Inflammatory macrophage treated with lipopolysaccharide for 1 hour (primary cell): ENCODE measurements around the gene ZNF488.
"Not testable (repeated sequence)": the region's sequence is repeated elsewhere in the genome, so short reads cannot be mapped to it uniquely, and the experiment has no call there.

Source experiments
- DNase-seq, 2 donors: peaks; one replicate each; pipeline ENCODE4 v3.0.0-alpha.2; 2020 to 2022

ZNF488 gene

DNA sequence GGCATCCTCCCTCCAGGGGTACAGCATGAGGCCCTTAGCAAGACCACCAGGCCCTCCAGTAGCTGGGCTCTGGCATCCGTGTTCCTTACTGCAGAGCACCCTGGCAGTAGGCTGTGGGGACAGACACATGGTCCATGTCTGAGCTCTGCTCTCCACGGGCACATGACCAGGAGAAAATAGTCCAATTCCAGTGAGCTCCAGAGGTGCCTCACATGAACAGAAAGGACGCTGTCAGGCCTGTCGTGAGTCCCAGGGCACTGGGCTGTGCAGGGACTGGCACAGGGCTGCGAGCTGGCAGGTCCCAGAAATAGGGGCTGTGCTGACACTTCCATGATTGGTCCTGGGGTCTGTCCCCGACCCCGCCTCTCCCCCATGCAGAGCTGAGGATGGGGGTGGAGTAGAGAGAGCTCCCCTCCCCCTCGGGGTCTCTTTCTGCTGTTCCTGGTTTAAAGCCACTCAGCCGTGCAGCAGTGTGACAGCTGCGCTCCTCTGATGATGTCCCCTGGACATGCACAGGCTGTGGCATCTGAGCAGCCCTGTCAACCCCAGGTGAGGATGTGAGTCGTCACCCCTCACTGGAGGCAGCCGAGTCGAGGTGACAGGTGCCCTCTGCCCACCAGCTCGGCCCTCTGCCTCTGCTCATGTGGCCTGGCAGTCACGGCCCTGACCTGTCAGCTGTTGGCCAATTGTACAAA is 25.2 kb upstream of the ZNF488 start:
- no peak for DNase-seq

DNA sequence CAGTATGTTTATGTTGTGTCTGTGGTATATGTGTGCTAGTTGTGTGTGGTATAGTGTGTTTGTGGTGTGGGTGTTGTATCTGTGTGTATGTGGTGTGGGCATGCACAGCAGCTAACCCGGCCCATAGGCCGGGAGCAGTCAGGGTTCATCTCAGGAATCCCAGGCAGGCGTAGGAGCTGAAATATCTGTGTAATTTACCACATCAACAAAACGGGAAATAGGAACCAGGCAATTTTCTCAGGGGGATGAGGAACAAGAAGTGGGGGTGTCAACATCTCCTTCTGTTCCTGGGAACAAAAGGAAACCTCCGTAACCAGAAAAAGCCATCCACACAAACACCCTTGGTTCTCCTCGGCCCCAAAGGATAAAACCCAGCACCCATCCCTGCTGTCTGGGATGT is 24.5 kb upstream of the ZNF488 start:
- peak; percentile 60 to 62 for DNase-seq

DNA sequence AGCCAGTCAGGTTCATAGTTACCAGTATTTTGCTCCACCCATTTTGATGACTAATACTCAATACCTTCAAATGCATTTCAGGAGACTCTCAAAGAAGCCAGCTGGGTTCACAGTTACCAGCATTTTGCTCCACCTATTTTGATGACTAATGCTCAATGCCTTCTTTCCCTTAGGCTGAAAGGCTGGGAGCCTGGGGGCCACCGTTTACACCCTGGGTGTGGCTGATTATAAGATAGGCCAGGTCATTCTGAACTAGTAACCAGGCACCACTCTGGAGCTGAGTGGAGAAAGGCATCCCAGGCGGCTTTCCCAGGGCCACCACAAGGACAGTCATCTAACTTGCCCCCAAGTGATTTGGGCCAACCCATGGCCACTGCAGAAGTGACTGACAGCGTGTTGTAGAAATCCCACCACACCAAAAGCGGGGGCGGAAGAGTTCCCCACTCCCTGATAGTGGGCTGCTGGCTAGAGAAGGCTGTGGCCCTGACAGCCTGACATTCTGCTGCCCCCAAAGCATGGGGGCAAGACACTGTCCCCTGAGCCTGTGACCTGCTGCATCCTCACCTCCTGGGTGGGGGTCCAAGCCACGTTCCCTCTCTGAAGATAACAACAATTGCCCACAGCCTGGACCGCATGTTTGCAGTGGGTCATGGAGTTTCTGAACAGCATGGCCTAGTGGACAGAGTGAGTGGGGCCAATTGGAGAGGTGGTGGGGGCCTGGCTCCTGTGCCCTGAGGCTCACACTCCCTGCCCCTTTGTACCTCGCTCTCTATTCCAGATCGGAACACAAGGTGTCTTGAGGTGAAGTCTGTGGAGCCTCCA is 23.0 kb upstream of the ZNF488 start:
- no peak for DNase-seq

DNA sequence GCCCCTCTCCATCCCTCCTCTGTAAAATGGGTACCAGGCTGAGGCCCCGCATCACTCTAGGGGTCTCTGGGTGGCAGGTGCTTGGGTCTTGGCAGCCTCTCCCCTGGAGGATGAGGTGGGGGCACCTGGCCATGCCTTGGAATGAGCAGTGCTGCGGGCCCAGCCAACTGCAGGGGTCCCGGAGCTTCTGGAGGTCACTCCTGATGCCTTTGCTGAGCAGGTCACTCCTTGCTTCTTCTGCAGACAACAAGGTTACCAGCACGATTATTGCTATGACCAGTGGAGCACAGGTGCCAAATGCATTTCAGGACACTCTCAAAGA is 22.4 kb upstream of the ZNF488 start:
- DNase-seq: no peak

DNA sequence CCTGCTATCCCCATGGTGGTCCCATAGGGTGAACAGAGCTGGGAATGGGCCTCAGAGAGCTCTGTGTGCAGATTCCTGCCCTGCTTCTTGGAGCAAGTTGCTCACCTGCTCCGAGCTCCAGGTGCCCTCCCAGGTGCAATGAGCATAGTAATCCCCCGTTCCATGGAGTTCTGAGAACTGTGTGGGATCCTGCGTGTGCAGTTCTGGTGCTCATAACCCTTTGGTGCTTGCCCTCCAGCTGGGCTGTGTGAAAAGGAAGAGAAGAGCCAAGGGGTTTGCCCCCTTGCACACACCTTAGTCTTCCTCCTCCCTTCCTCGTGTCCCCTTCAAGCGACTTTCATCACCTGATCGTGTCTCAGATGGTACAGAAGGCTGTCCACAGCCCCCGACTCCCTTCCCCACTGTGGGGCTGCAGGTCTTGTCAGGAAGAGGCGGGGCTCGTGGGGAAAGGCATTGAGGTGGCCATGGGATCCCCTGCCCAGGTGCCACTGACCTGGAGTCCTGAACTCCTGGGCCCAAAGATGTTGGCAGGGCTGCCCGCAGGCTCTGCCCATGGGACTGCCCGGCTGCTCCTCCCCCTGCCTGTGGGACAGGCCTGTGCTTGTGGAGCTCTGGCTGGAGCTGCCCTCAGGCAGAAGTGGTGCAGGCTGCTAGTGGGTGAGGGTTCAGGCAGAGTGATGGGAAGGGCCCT is 21.9 kb upstream of the ZNF488 start:
- no peak for DNase-seq

DNA sequence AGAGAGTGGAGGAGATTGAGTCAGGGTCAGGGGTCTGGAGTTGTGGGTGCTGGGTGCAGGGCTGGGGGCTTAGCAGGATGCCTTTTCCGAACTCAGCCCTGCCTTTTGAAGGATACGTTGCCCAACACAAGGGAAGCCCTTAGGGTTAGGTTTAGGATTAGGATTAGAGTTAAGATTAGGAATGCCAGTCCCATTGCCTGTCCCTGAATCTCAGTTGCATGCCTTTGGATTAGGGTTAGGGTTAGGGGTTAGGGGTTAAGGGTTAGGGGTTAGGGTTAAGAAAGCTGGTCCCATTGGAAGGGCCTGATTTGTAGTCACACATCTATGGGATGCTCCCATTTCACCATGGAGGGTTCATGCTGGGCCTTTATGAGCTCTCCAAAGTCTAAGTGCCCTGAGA is 20.8 kb upstream of the ZNF488 start:
- no peak for DNase-seq

DNA sequence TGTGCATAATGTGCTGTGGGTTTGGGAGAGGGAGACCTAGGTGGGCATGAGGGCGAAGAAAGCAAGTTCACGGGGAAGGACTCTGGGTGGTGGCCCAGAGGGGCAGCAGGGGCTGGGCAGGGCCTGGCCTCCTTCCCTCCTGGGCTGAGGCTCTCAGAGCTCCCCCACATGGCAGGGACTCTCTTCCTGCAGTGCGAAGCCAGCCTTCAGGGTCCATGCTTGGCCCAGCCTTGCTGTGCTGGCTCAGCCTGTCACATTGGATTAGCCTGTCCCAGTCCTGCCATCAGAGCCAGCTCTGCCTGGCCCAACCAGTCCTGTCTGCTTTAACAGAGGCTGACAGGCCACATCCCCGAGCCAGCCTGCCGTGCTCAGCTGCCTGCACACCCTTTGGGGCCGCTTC is 20.4 kb upstream of the ZNF488 start:
- DNase-seq: no peak

DNA sequence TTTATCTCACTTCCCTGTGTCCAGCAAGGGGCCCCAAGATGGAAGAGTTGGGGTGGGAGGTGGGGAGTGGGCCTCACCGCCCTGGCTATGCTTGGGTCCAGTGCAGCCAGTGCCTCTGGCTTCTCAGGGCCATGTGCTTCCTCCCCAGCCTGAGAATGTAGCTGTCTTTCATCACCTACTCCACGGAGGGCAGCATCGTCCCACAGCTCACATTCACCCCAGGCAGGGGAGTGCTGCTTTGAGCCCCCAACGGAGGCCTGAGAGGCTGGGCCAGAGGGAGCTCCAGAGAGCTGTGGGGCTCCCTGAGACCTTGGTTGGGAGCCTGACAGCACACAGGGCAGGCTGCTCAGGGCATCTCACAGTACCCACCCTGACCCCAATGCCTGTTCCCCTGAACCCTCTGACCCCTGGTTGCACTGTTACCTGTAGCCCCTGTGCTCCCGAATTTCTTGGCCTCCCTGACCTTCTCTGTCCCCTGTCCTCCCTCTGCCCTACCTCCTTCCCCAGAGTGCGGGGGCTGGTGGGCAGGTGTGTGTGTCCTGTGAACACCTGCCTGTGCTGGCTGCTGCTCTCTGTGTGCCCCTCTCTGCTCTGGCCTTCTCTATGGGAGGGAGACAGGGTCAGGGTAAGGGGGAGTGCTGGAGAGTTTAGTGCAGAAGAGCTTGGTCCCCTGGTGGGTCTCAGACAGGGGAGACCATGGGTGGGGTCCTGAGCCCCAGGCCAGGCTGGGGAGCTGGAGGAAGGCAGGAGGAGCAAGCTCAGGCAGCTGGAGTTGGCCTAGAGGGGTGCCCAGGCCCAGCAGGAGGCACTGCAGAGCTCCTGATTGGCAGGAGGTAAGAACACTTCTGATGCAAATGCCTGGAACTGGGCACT is 19.6 kb upstream of the ZNF488 start:
- no peak for DNase-seq

DNA sequence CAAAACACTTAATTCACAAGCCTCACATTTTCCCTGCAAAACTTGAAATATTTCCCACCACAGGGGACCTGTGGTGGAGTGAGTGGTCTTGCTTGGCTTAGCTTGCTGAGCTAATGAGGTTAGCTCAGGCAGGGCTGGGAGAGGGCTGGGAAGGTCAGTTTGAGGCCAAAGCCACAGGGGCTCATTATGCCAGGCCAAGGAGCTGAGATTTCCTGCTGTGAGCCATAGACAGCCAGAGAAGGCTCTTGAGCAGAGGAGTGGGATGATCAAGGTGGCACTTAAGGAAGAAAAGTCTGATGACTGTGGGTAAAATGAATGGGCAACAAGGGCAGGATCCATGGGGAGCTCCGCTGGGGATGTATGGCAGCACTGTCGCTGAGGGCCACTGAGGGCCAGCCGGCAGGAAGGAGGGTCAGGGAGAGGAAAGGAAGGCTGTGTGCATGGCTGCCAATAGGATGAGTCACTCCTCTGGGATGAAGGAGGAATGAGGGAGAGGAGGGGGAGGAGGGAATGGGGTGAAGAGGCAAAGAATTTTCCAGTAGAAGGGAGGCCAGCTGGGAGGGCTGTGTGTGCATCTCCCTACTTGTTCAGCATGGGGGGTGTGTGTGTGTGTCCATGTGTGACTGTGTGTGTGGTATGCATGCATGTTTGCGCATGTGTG is 18.7 kb upstream of the ZNF488 start:
- DNase-seq: no peak

DNA sequence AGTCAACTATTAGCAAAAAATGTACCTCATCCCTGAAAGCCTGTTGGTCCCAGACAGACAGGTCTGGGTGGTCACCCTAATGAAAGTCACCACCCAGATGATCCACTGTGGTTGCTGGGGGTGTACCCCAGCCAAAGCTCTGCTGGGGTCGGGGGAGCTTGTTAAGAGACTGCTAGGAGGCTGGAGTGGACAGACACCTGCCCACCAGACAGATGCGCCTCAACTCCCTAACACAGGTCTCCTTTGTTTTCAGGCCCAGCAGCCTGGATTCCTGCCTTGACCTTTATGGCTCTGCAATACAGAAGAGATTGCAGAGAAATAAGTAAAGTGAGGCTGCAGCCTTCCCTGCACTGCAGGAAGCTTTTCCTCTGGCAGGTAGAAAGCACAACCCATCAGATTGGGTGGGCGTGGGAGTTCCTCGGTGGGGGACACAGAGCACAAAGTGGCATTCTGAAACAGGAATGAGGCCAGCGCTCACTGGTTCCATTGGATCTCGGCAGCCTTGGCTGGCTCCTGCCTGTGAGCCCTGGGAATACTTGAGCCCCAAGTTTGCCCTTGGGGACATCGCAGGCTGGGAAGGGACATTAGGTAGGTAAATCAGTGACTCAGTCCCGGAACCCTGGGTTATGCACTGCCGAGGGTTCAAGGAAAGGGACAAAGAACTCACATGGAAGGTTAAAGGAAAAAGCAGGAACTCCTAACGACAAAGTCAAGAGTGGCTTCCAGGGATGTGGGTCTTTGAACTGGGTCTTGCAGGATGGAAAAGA is 18.0 kb upstream of the ZNF488 start:
- DNase-seq: no peak

DNA sequence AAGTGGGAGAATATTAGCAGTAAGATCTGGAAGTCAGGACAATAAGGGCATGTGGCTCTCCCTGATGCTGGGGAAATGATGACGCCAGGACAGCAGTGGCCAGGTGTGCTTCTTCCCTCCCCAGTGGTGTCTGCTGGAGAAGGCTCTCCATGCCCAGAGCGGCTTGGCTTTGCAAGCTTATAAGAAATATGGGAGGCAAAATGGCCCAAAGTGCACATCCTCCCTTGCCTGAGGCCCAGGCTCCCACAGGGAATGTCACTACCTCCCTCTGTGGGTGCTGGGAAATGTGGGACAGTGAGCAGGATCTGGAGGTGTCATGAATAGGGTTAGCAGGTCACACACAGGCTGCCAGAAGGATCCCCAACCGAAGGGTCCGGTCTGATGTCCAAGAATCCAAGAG is 17.1 kb upstream of the ZNF488 start:
- DNase-seq: no peak

DNA sequence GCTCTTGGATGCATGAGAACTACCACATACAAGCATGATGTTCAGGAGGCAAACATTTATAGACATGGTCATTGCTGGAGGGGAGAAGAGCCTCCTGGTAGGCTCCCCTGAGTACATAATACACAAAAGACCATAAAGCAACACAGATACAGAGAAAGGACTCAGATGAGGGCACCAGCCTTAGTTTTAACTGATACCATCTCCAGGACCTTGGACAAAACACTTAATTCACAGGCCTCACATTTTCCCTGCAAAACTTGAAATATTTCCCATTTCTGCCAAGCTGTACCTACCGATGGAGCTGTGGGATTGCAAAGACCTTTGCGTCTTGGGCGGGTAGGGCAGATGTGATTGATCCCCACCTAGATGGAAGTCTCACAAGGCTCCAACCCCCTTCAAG is 16.7 kb upstream of the ZNF488 start:
- no peak for DNase-seq

DNA sequence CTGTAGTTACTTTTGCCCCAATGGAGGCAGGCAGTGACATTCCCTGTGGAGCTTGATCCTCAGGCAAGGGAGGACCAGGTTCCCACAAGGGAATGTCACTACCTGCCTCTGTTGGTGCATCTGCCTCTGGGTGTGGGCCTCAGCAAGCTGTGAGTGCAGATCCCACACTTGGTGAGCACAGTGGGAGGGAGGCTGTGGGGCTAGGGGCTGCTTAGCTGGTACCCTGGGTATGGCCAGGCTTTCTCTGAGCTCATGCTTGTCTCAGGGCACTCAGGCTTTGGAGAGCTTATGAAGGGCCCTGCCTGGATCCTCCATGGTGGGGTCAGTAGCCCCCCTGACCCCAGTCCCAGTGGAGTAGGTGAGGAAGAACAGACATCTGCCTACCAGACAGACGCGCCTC is 16.2 kb upstream of the ZNF488 start:
- no peak for DNase-seq

DNA sequence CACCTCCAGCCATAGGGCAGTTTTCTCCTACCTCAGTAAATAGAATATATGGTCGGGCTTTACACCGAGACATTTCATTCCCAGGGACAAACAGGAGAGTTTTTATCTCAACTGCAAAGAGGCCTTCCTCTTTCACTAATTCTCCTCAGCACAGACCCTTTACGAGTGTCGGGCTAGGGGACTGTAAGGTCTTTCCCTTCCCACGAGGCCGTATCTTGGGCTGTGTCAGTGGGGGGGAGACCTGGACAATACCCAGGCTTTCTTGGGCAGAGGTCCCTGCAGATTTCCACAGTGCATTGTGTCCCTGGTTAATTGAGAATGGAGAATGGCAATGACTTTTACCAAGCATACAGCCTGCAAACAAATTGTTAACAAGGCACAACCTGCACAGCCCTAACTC is 13.2 kb upstream of the ZNF488 start:
- no peak for DNase-seq

DNA sequence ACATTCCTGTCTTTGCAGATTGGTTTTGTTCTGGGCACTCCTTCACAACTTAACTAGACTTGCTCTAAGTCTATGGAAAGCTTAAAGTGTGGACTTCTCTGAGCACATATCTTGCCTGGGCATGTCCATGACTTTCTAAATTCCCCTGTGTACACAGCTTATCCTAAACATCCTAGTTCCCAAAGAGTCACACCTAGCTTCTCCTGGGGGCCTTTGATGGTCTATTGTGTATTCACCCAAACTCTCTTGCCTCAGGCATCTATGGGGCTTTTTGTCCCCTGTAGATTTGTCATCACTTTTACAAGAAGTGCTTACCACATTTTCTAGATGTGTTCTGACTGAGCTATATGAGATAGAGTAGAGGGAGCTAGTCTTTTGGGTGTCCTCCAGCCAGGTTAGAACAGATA is 12.2 kb upstream of the ZNF488 start:
- DNase-seq: no peak

DNA sequence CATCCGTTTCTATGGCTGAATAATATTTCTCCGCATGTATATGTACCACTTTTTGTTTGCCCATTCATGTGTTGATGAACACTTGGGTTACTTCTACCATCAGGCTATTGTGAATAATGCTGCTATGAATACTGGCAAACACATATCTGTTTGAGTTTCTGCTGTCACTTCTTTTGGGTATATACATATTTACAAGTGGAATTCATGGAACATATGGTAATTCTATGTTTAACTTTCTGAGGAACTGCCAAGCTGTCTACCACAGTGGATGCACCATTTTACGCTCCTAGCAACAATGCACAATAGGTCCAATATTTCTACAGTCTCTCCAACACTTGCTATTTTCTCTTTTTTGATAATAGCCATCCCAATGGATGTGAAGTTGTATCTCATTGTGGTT is 5.5 kb upstream of the ZNF488 start:
- no peak for DNase-seq

DNA sequence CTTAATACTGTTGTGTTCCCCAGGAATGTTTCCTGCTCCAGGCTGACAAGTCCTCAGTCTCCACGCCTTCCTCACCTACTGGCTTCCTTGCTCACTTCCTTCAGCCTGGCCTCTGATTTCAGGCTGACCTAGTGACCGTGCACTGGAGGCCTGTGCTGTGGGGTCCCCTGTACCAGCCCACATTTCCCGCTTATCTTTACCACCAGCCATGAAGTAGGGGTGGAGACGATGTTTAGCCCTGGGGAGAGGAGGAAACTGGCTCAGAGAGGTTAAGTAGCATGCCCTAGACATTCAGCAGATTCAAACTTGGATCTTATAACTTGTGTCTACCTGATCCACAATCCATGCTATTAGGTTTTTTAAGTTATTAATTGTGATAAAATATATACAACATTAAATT is 4.8 kb upstream of the ZNF488 start:
- DNase-seq: no peak

DNA sequence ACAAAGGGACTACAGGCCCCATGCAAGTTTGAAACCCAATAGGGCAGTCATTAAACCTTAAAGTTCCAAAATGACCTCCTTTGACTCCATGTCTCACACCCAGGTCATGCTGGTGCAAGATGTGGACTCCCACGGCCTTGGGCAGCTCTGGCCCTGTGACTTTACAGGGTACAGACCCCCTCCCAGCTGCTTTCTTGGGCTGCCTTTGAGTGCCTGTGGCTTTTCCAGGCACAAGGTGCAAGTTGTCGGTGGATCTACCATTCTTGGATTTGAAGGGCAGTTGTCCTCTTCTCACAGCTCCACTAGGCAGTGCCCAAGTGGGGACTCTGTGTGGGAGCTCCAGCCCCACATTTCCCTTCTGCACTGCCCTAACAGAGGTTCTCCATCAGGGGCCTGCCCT is 2.0 kb upstream of the ZNF488 start:
- DNase-seq: not testable (repeated sequence)

DNA sequence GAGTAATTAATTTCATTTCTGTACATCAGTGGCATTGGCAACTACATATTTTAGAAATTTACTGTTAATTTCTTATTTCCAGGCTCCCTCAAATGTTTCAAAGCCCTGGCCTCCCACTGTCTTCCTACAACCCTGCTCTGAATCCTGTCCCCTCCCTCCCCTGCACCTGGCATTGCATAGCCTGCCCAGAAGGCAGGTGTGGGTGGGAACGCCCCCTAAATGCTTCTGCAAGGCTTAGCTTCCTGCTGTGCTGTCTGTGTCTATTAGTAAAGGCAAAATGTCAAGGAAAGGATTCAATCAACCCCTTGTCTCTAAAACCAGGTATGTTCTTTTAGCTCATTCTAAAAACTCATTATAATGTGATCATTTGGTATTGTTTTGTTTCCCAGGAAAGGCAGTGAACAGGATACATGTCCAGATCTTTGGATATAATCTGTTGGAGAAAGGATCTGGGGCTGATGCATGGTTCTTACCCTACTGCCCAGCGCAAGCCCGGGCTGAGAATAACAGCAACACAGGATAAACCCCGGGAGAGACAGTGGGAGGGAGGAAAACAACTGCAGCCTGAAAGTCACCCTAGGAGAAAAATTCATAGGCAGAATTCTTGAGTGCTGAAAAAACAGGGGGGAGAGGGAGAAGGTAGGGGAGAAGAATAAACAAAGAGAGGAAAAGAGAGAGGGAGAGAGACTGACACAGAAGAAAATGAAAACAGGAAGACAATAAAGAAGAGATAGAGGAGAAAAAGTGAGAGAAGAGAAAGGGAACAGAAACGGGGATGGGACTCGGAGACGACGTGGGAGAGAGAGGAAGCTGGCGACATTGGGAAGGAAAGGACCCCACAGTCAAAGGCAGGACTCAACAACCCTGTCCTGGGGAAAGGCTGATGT is 589 bp downstream of the ZNF488 start:
- no peak for DNase-seq
